ENCODE measurements around the gene PLEKHS1. TPM values are rescaled to one million over a fixed set of nuclear protein-coding genes. Genes with fewer than 3 reads are reported as not detected.

Gene PLEKHS1
- total RNA-seq, 1 experiment from 2014 or later: 0.21 TPM

- no TSS peak for BruUV-seq (replicated peaks)
These were observed 18.5 kb upstream of the PLEKHS1 start for GRCh38 chr10:113732966-113733365.

GRCh38 chr10:113733635-113734034, 17.8 kb upstream of the PLEKHS1 start:
- Histone ChIP-seq H3K27ac (ENCODE audit: low read length) (no peak overlapping the region), H3K27me3 (ENCODE audit: control insufficient read depth, insufficient read depth, low read length) (no peaks in the 10 kb centered on the region), H3K4me1 (ENCODE audit: control insufficient read depth, insufficient read depth, low read length) (no peaks in the 10 kb centered on the region), H3K4me3 (ENCODE audit: low read depth in 2 of 2, low read length in 2 of 2) (no peak overlapping the region), H3K9me3 (ENCODE audit: control insufficient read depth, insufficient read depth, low read depth, low read length) (no peaks in the 10 kb centered on the region), H3K36me3 (ENCODE audit: control insufficient read depth, insufficient read depth, low read length) (0 out of 2 replicates have a peak, but pooled peaks cover 2% of the 10 kb centered on the region)
- no TSS peak for BruUV-seq (replicated peaks)
- intact Hi-C loops (cut with micrococcal nuclease; ENCODE audit: unreplicated experiment): no loop called here
- in situ Hi-C loops (cut with HindIII; ENCODE audit: low pct_unique_long_range_greater_than_20kb, low sequenced_read_pairs): no loop called here
- ChIA-PET POLR2A (interaction anchor here (0.6 kb wide), 1 partner anchor 136 kb away, joined by 3 read pairs; no protein-coding TSS in a partner anchor), CTCF (no interaction called here)
- no peak for DNase-seq (ENCODE audit: low read depth, low spot score)
- ATAC-seq: no peak
- TF ChIP-seq TCF7L2 (IDR thresholded peaks at IDR 0.05; ENCODE audit: low read depth, low read length) (no peak), REST (IDR thresholded peaks at IDR 0.05; ENCODE audit: insufficient read depth in 1 of 2, low read depth in 2 of 2, low read length in 1 of 2) (no peak), POLR2AphosphoS5 (IDR thresholded peaks at IDR 0.05; ENCODE audit: low read depth, low read length) (no peak), CTCF (IDR thresholded peaks at IDR 0.05) (no peak), SIN3A (IDR thresholded peaks at IDR 0.05; ENCODE audit: borderline replicate concordance, insufficient read depth, low read depth, low read length) (no peak)

More at GRCh38 chr10:113732966-113733365, 18.5 kb upstream of the PLEKHS1 start:
- DNase-seq (ENCODE audit: low read depth, low spot score): no peak
- CTCF ChIA-PET: no interaction called here
- Histone ChIP-seq H3K4me3 (ENCODE audit: low read depth in 2 of 2, low read length in 2 of 2) (no peak overlapping the region), H3K36me3 (ENCODE audit: control insufficient read depth, insufficient read depth, low read length) (0 out of 2 replicates have a peak, but pooled peaks cover 2% of the 10 kb centered on the region), H3K9me3 (ENCODE audit: control insufficient read depth, insufficient read depth, low read depth, low read length) (no peaks in the 10 kb centered on the region), H3K27me3 (ENCODE audit: control insufficient read depth, insufficient read depth, low read length) (no peaks in the 10 kb centered on the region), H3K27ac (ENCODE audit: low read length) (no peak overlapping the region), H3K4me1 (ENCODE audit: control insufficient read depth, insufficient read depth, low read length) (no peaks in the 10 kb centered on the region)
- in situ Hi-C loops (cut with HindIII; ENCODE audit: low pct_unique_long_range_greater_than_20kb, low sequenced_read_pairs) (no loop called here), intact Hi-C loops (cut with micrococcal nuclease; ENCODE audit: unreplicated experiment) (no loop called here)
- POLR2A ChIA-PET: interaction anchor here (0.6 kb wide), 1 partner anchor 136 kb away, joined by 3 read pairs; no protein-coding TSS in a partner anchor
- TF ChIP-seq CTCF (IDR thresholded peaks at IDR 0.05) (no peak), REST (IDR thresholded peaks at IDR 0.05; ENCODE audit: insufficient read depth in 1 of 2, low read depth in 2 of 2, low read length in 1 of 2) (no peak), SIN3A (IDR thresholded peaks at IDR 0.05; ENCODE audit: borderline replicate concordance, insufficient read depth, low read depth, low read length) (no peak), TCF7L2 (IDR thresholded peaks at IDR 0.05; ENCODE audit: low read depth, low read length) (no peak), POLR2AphosphoS5 (IDR thresholded peaks at IDR 0.05; ENCODE audit: low read depth, low read length) (no peak)
- no peak for ATAC-seq

Measured in Panc1 (cell line).